ENCODE results near the gene SMAGP.
"Not testable (repeated sequence)": the region's sequence is repeated elsewhere in the genome, so short reads cannot be mapped to it uniquely, and the experiment has no call there.

SMAGP gene, protein sequence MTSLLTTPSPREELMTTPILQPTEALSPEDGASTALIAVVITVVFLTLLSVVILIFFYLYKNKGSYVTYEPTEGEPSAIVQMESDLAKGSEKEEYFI

DNA sequence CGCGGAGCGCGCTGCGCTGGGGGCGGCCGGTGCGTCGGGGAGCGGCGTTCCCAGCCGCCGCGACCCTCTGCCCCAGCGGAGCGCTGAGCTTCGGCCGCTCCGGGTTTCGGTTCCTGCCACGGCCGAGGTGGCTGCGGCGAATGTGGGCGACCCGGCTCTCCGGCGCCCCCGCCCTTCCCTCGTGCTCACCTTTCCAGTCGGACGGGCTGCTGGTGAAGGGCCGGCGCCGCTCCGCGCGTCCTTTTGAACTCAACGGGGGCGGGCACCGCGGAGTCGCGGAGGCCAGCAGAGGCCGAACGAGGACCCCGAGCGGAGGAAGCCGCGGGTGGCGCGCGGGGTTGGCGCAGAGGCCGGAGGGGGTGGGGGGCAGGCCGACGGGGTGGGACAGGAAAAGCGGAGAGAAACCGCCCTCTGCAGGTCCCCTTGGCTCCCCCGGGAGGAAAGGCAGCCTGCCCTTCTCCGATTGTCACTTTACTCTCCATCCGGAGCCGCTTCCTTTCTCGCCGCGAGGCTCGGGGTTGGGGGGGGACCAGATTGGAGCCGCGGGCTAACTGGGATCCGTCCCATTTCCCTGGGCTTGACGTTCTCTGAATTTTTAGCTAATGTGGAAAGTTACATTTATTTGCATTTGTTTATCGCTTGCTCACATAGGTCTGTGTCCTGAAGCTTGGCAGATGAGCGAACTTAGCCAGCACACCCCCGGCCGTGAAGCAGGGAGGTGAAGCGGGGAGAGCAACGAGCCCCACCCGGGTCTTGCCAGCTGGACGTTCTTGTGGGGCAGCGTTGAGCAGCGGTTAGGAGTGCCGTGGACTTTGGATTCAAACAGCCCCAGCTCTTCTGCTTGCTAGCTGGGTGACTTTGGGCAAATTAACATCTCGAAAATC lies at the start of gene SMAGP:
Gene SMAGP, minus strand, starts transcription at position 349 of the 884 bp plus-strand sequence. CDS start 1,137 bp downstream, outside the sequence.
- DNase-seq (ENCODE audit: low read depth): peak; percentile 11

DNA sequence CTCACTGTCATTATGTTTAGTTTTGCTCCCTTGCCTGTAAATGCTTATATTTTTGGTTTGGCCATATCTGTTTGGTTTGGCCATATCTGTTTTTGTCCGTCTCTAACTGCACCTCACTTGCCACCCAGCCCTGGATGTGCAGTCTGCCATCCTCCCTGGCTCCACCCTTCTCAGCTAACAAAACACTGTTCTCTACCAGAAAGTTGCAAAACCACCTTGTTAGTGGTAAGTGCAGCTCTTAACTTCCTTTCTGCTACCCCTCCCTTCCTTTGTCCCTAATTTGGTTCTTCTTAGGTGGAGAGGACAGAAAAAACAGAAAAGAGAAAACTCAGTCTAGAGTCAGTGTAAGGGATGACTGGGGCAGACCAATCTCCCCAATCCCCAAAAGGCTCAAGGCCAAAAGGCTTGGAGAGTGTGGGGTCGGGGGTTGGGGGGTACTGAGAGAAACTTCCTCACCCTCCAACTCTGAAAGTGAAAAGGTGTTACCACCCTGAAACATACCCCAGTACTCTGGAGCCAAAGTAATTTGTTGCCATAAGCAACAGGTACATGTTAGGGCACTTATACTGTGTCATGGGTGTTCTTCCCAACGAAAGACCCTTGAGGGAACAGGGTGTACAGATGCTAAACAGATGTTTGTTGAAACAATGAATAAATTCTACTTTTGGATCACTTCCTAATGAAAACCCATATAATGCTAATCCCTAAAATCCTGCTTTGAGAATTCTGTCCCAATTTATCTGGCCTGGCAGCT lies 48.8 kb upstream of the SMAGP start:
- no peak for DNase-seq (ENCODE audit: low read depth)

DNA sequence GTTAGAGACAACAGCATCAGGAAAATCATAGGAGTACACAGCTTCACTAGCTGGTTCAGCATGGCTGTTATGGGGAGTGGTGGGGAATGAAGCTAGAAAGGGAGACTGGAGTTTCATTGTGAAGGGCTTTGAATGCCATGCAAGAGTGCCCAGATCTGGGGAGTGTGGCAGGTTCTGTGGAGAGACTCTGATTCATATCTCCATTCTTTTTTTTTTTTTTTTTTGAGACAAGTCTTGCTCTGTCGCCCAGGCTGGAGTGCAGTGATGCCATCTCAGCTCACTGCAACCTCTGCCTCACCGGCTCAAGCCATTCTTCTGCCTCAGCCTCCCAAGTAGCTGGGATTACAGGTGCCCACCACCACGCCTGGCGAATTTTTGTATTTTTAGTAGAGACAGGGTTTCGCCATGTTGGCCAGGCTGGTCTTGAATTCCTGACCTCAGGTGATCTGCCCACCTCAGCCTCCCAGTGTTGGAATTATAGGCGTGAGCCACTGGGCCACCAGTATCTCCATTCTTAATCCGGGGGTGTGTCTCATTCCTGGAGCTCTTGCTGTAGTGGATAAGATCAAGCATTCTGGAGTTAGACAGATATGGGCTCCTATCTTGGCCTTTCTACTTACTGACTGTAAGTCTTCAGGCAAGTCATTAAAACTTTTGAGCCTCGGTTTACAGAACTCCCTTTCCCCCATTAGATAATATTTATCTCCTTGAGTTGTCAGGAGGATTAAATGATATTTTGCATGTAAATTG lies 48.0 kb upstream of the SMAGP start:
- not testable (repeated sequence) for DNase-seq (ENCODE audit: low read depth)

DNA sequence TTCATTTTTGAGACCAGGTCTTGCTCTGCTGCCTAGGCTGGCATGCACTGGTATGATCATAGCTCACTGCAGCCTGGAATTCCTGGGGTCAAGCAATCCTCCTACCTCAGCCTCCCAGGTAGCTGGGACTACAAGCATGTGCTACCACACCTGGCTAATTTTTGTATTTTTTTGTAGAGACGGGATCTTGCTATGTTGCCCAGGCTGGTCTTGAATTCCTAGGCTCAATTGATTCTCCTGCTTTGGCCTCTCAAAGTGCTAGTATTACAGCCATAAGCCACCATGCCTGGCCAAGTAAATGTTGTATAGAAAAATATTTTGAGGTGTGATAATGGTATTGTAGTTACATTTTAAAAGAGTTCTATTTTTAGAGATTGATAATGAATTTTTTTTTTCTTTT lies 41.2 kb upstream of the SMAGP start:
- DNase-seq (ENCODE audit: low read depth): no peak

DNA sequence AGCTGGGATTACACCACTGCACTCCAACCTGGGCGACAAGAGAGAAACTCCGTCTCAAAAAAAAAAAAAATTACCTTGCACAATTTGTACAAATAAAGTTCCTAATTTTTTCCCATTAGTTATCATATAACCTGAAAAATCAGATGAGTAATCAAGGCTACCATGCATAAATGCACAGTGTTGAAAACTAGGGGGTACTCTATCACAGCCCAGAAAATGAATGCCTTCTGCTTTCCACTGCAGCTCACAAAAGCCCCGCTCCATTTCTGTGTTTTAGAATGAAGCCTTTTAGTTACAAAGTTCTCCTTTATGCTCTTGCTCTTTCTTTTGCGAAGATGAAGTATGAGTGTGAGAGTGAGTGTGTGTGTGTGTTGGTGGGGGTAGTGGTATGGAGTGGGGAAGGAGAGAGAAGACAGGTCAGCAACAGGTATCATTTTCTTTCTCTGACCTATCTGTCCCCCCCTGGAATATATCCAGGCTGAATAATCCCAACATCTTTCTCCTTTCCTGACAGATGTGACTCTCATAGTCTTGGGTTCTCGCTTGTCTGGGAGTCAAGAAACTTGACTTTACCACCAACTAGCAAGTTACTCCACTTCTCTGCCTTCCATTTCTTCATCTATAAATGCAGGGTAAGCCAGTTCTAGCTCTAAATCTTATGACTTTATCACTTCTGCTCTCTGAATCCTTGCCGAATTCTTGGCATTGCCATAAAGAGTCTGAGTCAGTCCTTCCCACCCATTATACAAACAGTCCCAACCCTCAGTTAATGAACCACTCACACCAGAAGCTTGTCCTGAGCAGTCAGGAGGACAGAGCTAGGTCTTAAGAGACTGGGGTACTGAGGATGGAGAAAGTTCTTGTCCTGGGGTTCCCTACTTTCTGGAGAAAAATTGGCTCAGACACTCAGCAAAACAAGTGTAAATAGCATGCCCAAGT lies 37.7 kb upstream of the SMAGP start:
- DNase-seq (ENCODE audit: low read depth): no peak

DNA sequence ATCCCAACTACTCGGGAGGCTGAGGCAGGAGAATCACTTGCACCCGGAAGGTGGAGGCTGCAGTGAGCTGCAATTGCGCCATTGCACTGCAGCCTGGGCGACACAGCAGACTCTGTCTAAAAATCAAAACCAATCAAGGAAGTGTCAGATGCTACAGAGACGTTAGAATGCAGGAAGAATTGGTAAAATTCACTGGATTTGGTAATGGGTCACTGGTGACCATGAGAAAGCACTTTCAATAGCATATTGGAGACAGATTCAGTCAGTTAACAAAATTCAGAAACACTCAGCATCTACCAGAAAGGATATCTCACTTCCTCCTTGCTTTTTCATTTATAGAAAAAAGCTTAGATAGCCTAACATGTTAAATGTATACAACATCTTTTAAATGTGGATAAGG lies 36.3 kb upstream of the SMAGP start:
- DNase-seq (ENCODE audit: low read depth): no peak

DNA sequence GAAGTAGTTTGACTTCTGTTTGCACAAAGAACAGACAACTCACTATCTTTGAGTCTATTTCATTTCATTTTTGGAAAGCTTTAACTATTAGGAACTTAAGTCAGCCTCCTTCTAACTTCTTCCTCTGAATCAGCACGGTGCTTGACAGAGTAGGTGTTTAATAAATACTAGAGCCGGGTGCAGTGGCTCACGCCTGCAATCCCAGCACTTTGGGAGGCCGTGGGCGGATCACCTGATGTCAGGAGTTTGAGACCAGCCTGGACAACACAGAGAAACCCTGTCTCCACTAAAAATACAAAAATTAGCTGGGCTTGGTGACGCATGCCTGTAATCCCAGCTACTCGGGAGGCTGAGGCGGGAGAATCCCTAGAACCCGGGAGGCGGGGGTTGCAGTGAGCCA lies 30.6 kb upstream of the SMAGP start:
- DNase-seq (ENCODE audit: low read depth): not testable (repeated sequence)

DNA sequence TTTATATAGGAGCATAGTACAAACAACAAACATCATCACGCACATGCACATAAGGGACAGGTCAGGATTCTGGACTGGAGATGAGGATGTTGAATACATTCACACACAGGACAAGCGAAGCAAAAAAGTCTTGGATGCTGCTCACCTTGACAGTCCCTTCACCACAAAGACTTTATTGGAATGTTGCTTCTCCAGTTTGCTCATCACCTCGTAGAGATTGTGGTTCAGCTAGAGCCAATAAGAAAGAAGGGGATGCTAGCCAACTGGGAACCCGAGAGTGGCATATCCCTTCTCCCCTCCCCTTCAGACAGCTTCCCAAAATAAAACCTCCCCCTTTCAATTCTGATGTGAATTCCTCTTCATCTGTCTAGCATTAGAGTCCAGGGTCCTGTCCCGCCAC lies 25.4 kb upstream of the SMAGP start:
- no peak for DNase-seq (ENCODE audit: low read depth)

DNA sequence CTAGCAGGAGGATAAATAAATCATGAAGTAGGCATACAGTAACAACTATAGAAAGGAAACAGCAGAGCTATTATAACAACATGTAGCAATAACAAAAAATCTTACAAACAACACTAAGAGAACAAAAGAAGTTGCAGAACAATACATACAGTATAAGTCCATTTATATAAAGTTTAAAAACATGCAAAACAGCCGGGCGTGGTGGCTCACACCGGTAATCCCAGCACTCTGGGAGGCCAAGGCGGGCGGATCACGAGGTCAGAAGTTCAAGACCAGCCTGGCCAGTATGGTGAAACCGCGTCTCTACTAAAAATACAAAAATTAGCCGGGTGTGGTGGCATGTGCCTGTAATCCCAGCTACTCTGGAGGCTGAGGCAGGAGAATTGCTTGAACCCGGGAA lies 23.9 kb upstream of the SMAGP start:
- not testable (repeated sequence) for DNase-seq (ENCODE audit: low read depth)

DNA sequence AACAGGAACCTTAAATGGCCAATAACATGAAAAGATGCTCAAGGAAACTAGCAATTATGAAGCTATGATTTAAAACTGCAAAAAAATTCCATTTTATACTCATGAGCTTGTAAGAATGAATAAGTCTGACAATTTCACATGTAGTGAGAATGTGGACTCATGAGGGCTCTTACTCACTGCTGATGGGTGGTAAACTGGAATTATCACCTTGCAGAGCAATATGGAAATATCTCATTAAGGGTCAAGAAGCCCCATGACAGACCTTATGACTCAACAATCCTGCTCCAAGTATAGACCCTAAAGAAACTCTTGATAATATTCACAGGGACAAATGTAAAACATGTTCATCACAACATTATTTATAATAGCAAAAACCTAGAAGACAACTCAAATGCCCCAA lies 23.5 kb upstream of the SMAGP start:
- DNase-seq (ENCODE audit: low read depth): no peak

DNA sequence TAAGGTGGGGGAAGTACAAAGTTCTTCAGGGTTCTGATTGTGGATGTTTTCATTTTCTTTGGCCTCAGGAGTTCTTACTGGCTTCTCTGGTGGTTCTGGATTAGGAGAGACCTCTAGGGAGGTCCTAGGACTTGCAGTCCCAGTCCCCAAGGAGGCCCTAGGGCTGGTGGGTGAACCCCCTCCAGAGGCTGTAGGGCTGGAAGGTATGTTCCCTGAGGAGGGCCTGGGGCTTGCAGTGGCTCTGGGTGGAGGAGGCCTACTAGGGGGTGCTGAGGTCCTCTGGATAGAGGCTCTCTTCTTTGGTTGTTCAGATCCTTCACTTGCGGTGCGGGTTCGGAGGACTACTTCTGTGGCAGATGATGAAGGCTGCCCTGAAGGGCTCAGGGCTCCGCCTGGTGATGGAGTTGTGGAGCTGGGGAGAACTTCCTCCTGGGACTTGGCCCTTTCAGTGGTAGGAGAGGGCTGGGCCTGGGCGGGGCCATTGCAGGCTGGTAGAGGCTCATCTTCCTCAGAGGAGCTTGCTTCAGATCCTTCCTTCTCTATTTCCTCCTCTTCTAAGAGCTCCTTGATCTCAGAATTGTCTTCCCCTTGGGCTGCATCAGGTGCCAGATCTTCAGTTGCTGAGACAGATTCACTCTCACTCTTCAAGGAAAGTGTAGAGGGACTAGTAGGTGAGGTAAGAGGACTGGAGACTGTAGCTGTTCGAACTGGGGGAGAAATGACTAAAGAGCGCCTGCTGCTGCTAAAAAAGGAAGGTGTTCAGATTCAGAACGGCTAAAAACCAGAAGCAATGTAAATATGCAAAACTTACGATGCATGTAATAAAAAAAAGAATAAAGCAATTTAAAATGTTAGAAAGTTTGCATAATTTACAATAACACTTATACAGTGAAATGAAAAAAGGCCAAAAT lies 21.6 kb upstream of the SMAGP start:
- not testable (repeated sequence) for DNase-seq (ENCODE audit: low read depth)

DNA sequence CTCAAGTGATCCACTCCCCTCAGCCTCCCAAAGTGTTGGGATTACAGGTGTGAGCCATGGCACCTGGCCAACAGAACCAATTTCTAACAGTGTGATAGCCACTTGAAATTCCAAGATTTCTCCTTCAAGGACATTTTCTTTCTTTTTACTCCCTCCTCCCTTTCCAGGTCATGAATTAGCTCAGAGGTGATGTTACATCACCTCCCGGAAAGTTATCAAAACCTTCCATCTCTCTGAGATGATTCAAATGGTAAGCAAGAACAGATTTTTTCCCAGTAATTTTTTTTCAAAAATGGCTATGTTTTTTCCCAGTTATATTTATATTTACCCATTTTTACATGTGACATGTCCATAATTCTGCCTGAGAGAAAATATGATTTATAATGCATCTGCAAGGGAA lies 15.6 kb upstream of the SMAGP start:
- no peak for DNase-seq (ENCODE audit: low read depth)

DNA sequence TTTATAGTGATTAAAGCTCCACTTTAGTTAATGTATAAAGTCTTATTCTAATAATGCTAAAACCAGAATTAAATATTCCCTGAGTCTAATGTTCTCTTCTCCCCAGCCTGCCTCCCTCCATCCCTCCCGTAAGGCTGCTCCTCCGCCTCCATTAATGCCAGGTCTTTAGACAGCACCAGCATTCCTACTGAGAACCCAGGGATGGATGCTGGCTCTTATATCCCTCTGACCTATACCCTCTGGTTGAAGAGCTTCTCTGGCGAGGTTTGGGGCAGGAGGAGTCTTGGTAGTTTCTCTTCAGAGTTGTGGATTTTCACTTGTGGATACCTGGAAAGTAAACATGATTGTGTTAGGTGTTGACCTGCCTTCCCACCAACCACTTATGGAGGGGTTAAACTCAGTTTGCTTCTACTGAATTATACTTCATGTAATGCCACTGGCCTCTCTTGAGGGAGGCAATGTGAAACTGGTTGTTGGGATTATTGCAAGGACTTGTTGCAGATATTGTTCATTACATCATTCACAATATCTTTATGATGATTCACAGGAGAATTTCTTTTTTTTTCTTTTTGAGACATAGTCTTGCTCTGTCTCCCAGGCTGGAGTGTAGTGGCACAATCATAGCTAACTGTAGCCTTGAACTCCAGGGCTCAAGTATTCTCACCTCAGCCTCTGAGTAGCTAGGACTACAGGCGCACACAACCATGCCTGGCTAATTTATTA lies 11.1 kb upstream of the SMAGP start:
- no peak for DNase-seq (ENCODE audit: low read depth)

DNA sequence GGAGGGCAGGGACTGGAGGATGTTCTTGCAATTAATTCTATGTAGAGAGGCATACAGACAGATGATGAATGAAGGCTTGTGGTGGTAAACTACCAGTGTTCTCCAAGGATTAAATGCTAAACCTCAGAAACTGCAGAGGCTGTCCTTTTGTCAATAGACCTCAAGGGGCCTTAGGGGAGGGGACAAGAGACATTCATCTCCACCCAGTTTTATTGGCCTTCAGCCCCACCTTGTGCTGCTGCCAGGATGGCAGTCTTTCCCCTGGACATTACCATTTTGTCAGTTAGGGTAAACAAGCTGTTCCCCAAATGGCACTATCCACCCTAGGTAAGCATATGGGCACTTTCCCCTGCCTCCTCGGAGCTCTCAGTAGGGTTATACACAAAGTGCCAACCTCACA lies 4.9 kb upstream of the SMAGP start:
- no peak for DNase-seq (ENCODE audit: low read depth)

DNA sequence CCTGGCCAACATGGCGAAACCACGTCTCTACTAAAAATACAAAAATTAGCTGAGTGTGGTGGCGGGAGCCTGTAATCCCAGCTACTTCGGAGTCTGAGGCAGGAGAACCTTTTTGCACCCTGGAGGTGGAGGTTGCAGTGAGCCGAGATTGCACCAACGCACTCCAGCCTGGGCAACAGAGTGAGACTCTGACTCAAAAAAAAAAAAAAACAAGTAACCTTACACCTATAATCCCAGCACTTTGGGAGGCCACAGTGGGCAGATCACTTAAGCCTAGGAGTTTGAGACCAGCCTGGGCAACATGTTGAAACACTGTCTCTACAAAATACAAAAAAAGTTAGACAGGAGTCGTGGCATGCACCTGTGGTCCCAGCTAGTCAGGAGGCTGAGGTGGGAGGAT lies 2.6 kb upstream of the SMAGP start:
- DNase-seq (ENCODE audit: low read depth): not testable (repeated sequence)

DNA sequence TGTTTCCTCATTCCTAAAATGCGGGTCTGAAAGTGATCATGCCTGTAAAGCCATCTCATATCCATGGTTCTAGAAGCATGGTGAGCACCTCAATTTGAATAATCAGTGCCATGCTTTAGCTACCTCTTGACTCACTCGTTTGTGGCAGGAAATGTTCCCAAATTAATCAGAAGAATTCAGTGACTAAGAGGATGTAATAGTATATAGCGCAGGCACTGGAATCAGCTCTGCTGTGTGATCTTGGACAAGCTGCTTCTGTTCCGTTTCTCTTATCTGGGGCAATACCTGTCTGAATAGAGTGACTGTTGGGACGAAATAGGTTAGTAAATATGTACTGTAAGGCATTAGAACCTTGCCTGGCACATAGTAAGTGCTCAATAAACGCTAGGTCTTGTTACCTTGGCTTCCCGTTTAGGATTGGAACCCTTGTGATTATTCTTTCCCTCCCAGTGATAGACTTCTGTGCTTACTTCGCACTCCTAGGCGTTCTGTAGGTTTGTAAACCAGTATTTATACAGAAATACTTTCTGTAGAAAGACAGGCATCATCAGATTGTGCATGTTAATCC lies 820 bp upstream of the SMAGP start:
- DNase-seq (ENCODE audit: low read depth): no peak

DNA sequence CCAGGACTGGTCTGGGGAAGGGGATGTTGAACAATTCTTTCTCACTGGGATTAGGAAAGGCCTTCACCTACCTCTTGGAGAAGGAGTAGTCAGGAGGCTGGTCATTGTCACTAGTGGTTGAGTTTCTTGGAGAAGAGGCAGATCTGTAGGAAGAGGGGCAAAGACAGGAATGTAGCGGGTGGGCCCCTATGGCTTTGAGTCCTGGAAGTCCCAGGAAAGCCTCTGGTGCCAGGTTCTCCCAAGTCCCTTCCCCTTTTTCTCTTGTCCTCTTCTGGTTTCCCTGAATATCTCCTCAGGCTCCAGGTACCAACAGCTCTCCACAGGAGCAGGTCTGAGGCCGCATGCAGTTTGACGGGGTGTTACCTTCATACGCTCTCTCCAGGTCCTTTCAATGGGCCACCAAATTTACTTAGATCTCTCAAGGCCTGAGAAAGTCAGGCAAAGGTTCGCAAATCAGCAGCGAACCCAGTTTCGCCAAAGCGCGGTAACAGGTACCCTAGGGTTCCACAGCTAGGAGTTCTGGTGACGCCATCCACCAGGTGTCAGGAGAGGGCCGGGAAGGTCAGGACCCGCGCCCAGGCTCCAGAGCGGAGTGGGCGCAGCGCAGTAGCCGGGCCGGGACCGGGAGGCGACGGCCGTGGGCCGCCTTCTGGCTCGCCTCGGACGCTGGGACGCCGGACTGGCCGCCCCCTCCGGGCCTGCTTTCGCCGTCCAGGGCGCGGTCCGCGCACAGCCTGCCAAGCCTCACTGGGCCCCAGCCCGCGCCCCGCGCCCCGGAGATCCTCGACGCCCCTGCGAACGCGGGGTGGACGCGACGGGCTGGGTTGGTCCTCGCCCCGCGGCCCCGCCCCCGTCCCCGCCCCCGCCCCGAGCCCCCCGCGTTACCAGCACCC lies 795 bp downstream of the SMAGP start:
- DNase-seq (ENCODE audit: low read depth): peak; percentile 34

DNA sequence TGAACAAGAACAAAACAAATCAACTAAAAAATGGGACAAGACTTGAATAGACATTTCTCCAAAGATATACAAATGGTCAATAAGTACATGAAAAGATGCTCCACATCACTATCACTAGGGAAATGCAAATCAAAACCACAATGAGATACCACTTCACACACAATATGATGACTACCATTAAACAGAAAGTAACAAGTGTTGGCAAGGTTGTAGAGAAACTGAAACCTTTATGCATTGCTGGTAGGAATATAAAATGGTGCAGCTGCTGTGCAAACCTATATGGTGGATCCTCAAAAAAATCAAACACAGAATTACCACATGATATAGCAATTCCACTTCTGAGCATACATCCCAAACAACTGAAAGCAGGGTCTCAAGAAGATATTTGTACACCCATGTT lies 5.2 kb downstream of the SMAGP start:
- DNase-seq (ENCODE audit: low read depth): no peak

All from stimulated activated CD8-positive, alpha-beta memory T cell treated with anti-CD3 and anti-CD28 coated beads, Interleukin-15, amount 100 ng/mL, for 1 hour (primary cell).